Heart right ventricle (tissue), 16 donors: ENCODE results near the gene SH3GL2. TPM values are rescaled to one million over a fixed set of nuclear protein-coding genes. Genes with fewer than 3 reads are reported as not detected.

Experiments
- ATAC-seq, 8 donors: fragments of 200-7000 bp; cut with Tn5 transposase; one replicate each; pipeline ENCODE4 v1.9.1; 2020; ENCODE audit warnings: mild to moderate bottlenecking in 8 of 8, moderate library complexity in 8 of 8, moderate number of reproducible peaks in 1 of 8
- DNase-seq, 2 donors: peaks; one replicate each; pipeline ENCODE4 v3.0.0-alpha.2; 2020
- H3K27ac ChIP-seq, 10 donors: fragments of 200-600 bp; sonication (generic) in 2 of 10; one replicate each; pipeline versions ENCODE4 v1.5.0 to v1.8.0; 2020 to 2022; ENCODE audit warnings: mild to moderate bottlenecking in 3 of 10
- H3K27me3 ChIP-seq, 7 donors: fragments of 200-600 bp; one replicate each; pipeline ENCODE4 v1.8.0; 2021 to 2022; ENCODE audit warnings: mild to moderate bottlenecking in 2 of 7
- H3K36me3 ChIP-seq, 9 donors: fragments of 200-600 bp; sonication (generic) in 1 of 9; one replicate each; pipeline versions ENCODE4 v1.5.0 to v1.8.0; 2020 to 2022; ENCODE audit warnings: mild to moderate bottlenecking in 2 of 9
- H3K4me1 ChIP-seq, 9 donors: fragments of 200-600 bp; sonication (generic) in 1 of 9; one replicate each; pipeline versions ENCODE4 v1.5.0 to v1.8.0; 2020 to 2022; ENCODE audit warnings: mild to moderate bottlenecking in 4 of 9
- H3K4me3 ChIP-seq, 10 donors: fragments of 200-600 bp; sonication (generic) in 2 of 10; one replicate each; pipeline versions ENCODE4 v1.5.0 to v1.8.0; 2020 to 2022; ENCODE audit warnings: mild to moderate bottlenecking in 7 of 10, moderate library complexity in 2 of 10
- H3K9me3 ChIP-seq, 11 donors: fragments of 200-600 bp in 10 of 11; sonication (generic) in 2 of 11; one replicate each; pipeline versions ENCODE4 v1.5.0 to v1.8.0; 2013 to 2022; ENCODE audit warnings: mild to moderate bottlenecking in 2 of 11, control low read depth in 1 of 11, moderate library complexity in 1 of 11
- WGBS, 2 donors: extraction: QIAGEN DNeasy Blood & Tissue Kit; methylation state at CpG; one replicate each; pipeline ENCODE4 v1.1.7; 2013; ENCODE audit warnings: inconsistent platforms in 1 of 2; 5-methylcytosine and 5-hydroxymethylcytosine counted together
- intact Hi-C, 10 donors: fragments of 100-400 bp; cut with DNase I; formaldehyde crosslinking; loops; one replicate each; pipeline versions ENCODE4 v1.11.1 to v1.14.2; 2022
- polyA plus RNA-seq, 2 donors: library from polyadenylated mRNA; stranded (reverse); fragments of 200-250 nt; gene quantifications; one replicate each; pipeline ENCODE4 v1.2.3, GENCODE V29; 2013
- total RNA-seq, 10 donors: library from RNA; stranded (reverse); fragmentation: NEBNext Ultra II Directional in 3 of 10; extraction: Animal tissue kit (Norgen Biotek cat#: 25700) in 3 of 10; gene quantifications; one replicate each; pipeline versions ENCODE4 v1.2.1 to v1.2.4, GENCODE V29; 2021 to 2023
- TF ChIP-seq, protein P1 (sequence below), 9 donors: fragments of 200-600 bp; sonication (generic) in 2 of 9; IDR thresholded peaks; one replicate each; pipeline versions ENCODE4 v1.5.0 to v1.8.0; 2021 to 2022; ENCODE audit warnings: antibody characterized with exemption in 9 of 9, mild to moderate bottlenecking in 5 of 9, moderate library complexity in 1 of 9
- donor health status: Arrhythmogenic right ventricular cardiomyopathy.
- donor health status: ischemic (EF 13 %, LVEDD 7.1; RV severe dilation, severe dysfunction).
- donor health status: healthy with polysubstance abuse.
- donor health status: DM: no; HTN: yes; CAD: no.
- donor health status: DM: no; HTN: no; CAD: no.
- donor health status: ischemic (EF 25% LVEDD 6.9; RV normal size, moderate dysfunction).
- donor health status: ischemic (EF 25% LVEDD 5.7; RV mildly dilated, moderate dysfunction).
- donor health status: healthy.
- donor health status: DM: yes; HTN: yes; CAD: no.
- donor health status: Ischemic cardiomyopathy.
- donor health status: ischemic (EF 35%, LVEDD 5.7; RV mildly dilated, moderate dysfunction).
- donor health status: nonischemic (EF 11% LVEDD 7.7; RV severe dilation, severe dysfunction).
- donor health status: DM: yes; HTN: yes; CAD: no.
- donor health status: PGD.
- donor health status: ischemic (EF 29% LVEDD 5.4; RV normal size, mild dysfunction).
- donor health status: nonischemic (EF 23%, LVEDD 6.1; RV moderate dilation, normal function).

SH3GL2 gene
- total and polyA plus RNA-seq, 12 donors = 0.73 to 14.6 (median 6.0) TPM; not detected in 1

- Histone ChIP-seq H3K36me3 (no peaks in the 10 kb centered on the region), H3K4me3 (no peak overlapping the region), H3K27me3 (no peaks in the 10 kb centered on the region), H3K27ac (no peak overlapping the region), H3K4me1 (no peaks in the 10 kb centered on the region), H3K9me3 (no peaks in the 10 kb centered on the region)
- TF ChIP-seq, protein P1, sequence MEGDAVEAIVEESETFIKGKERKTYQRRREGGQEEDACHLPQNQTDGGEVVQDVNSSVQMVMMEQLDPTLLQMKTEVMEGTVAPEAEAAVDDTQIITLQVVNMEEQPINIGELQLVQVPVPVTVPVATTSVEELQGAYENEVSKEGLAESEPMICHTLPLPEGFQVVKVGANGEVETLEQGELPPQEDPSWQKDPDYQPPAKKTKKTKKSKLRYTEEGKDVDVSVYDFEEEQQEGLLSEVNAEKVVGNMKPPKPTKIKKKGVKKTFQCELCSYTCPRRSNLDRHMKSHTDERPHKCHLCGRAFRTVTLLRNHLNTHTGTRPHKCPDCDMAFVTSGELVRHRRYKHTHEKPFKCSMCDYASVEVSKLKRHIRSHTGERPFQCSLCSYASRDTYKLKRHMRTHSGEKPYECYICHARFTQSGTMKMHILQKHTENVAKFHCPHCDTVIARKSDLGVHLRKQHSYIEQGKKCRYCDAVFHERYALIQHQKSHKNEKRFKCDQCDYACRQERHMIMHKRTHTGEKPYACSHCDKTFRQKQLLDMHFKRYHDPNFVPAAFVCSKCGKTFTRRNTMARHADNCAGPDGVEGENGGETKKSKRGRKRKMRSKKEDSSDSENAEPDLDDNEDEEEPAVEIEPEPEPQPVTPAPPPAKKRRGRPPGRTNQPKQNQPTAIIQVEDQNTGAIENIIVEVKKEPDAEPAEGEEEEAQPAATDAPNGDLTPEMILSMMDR (IDR thresholded peaks at IDR 0.05) = no peak
- DNase-seq (no peak), ATAC-seq (no peak)
- WGBS, 2 donors = 67 to 74% methylated on average over 1 of the region's 1 CpG
- intact Hi-C loops = no loop called here
These were observed 78.0 kb downstream of the SH3GL2 start for GRCh38 chr9:17656889-17657288.

GRCh38 chr9:17658237-17658636, 79.4 kb downstream of the SH3GL2 start:
- H3K4me1 ChIP-seq = no peaks in the 10 kb centered on the region
- no peaks in the 10 kb centered on the region for H3K9me3 ChIP-seq
- H3K4me3 ChIP-seq = no peak overlapping the region
- ATAC-seq (no peak), DNase-seq (no peak)
- no peaks in the 10 kb centered on the region for H3K36me3 ChIP-seq
- TF ChIP-seq, protein P1 (IDR thresholded peaks at IDR 0.05) = no peak
- WGBS, 2 donors = 71 to 74% methylated on average over 2 of the region's 2 CpGs
- H3K27ac ChIP-seq = no peak overlapping the region
- H3K27me3 ChIP-seq = no peaks in the 10 kb centered on the region
- intact Hi-C loops = no loop called here

DNA sequence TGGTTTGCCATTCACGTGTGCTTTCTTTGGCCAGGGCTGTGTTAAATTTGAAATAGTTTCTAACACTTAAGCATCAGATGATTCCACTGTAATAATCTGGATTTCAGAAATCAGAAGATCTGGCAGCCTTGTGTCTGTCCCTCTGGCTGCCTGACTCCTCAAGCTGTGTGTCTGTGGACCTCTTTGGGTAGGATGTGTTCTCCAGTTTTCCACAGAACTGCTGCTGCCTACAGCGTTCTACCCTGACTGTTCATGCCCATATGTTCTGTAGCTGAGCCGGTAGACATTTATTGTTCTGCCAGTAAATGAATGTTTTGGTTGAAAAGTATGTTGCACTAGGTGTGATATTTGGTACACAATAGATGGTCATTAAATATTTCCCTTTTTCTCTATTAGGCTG, 81.3 kb downstream of the SH3GL2 start:
- intact Hi-C loops = no loop called here

DNA sequence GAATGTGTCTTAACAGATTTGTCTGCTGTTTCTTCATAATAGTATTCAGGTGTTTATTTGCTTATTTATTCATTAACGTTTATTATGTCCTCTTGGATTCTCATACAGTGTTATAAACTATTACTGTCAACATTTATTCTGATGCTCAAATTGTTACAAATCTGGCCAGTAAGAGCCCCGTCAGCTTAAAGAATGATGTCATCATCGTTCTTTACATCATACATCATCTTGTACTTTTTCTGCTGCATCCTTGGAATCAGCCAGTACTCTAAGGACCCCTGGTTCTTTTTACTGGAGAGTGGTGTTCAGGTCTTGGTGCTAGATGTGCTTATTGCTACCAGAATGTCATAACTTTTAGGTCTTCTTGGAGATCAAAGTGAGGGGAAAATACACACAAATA, 86.6 kb downstream of the SH3GL2 start:
- Histone ChIP-seq H3K27ac (no peak overlapping the region), H3K9me3 (no peaks in the 10 kb centered on the region), H3K4me1 (no peaks in the 10 kb centered on the region), H3K4me3 (no peak overlapping the region), H3K36me3 (no peaks in the 10 kb centered on the region), H3K27me3 (no peaks in the 10 kb centered on the region)
- ATAC-seq (no peak), DNase-seq (no peak)
- 78 to 81% methylated on average over 3 of the region's 3 CpGs for WGBS, 2 donors
- TF ChIP-seq, protein P1 (IDR thresholded peaks at IDR 0.05) = no peak
- intact Hi-C loops = no loop called here

More for the DNA sequence above, 81.3 kb downstream of the SH3GL2 start:
- H3K4me3 ChIP-seq = no peak overlapping the region
- no peak overlapping the region for H3K27ac ChIP-seq
- TF ChIP-seq, protein P1 (IDR thresholded peaks at IDR 0.05) = no peak
- ATAC-seq = no peak
- H3K27me3 ChIP-seq = no peaks in the 10 kb centered on the region
- no peaks in the 10 kb centered on the region for H3K9me3 ChIP-seq
- H3K4me1 ChIP-seq = no peaks in the 10 kb centered on the region
- 90 to 91% methylated on average over 3 of the region's 3 CpGs for WGBS, 2 donors
- DNase-seq = no peak
- H3K36me3 ChIP-seq = no peaks in the 10 kb centered on the region
